ENCODE results near the gene SHROOM2.

Gene SHROOM2

DNA sequence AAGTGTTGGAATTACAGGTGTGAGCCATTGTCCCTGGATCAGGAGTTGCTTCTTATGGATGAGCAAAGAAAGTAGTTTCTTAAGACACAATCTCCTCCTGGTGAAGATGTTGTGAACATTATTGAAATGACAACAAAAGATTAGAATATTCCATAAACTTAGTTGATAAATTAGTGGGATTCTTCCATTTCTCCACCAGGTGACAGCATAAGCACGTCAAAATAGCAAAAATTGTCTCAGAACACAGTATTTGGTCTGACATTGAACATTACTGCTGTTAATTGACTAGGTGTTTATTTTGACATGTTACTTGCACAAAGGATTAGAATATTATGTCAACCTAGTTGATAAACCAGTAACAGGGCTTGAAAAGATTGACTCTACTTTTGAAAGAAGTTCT lies 202.5 kb downstream of the SHROOM2 start:
- TF ChIP-seq, protein P1, sequence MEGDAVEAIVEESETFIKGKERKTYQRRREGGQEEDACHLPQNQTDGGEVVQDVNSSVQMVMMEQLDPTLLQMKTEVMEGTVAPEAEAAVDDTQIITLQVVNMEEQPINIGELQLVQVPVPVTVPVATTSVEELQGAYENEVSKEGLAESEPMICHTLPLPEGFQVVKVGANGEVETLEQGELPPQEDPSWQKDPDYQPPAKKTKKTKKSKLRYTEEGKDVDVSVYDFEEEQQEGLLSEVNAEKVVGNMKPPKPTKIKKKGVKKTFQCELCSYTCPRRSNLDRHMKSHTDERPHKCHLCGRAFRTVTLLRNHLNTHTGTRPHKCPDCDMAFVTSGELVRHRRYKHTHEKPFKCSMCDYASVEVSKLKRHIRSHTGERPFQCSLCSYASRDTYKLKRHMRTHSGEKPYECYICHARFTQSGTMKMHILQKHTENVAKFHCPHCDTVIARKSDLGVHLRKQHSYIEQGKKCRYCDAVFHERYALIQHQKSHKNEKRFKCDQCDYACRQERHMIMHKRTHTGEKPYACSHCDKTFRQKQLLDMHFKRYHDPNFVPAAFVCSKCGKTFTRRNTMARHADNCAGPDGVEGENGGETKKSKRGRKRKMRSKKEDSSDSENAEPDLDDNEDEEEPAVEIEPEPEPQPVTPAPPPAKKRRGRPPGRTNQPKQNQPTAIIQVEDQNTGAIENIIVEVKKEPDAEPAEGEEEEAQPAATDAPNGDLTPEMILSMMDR (IDR thresholded peaks at IDR 0.05; ENCODE audit: low read depth, low read length) = peak; percentile 40
- DNase-seq (ENCODE audit: extremely low read depth, low read depth) = no peak

DNA sequence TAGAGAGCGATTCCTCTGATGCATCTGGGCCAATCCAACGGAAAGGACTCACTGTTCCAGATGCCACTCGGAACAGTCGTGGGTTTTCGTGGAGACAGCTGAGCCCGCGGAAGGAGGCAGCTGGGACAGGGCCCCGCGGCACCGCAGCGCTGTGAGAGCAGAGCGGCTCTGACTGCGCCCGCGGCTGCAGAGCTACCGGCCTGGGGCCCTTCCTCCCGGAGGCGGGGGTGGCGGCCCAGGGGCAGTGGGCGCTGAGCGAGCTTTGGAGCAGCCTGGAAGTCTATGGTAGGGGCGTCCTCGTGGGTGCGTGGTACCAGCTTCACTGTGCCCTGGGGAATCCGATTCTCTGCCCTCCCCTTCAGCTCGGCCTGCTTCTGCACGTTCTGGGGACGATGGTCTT lies 205.8 kb downstream of the SHROOM2 start:
- TF ChIP-seq, protein P1 (IDR thresholded peaks at IDR 0.05; ENCODE audit: low read depth, low read length) = no peak

DNA sequence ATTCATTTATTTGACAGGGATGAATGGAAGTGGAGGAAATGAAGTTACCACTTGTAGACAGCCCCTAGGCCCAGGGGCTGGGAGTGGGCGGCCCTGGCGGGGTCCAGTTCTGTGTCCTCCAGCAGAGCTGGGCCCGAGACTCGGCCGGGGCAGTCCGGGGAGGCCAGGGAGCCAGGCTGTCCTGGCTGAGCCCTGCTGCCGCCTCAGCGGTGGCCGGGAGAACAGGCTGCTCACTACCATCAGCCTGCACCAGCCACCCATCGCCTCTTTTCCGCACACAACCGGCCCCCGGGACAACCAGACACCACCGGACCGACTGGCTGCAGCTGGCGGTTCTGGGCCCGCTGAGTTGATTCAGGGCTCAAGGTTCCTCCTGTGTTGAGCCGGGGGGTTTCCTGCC lies 206.5 kb downstream of the SHROOM2 start:
- TF ChIP-seq, protein P1 (IDR thresholded peaks at IDR 0.05; ENCODE audit: low read depth, low read length) = no peak

More for the DNA sequence above, 205.8 kb downstream of the SHROOM2 start:
- no peak for DNase-seq (ENCODE audit: extremely low read depth, low read depth)

DNA sequence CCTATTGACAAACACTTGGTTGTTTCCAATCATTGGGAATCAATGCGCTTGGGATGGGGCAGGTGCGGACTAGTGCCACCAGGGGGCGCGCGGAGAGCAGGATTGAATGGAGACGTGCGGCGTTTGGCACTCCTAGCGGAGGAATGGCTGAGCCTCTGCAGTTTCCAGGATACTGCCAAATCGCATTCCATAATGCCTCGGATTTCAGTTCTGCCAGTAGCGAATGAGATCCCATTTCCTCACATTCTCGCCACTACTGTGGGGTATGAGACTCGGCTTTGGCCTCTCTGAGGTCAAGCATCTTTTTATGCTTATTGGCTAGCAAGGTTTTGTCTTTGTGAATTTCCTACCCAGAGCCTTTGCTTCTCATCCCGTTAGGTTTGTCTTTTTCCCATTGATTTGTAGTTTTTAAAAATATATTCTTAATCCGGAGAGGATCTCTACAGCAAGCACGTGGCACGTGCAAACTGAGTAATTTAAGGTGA lies 209.7 kb downstream of the SHROOM2 start:
- TF ChIP-seq, protein P1 (IDR thresholded peaks at IDR 0.05; ENCODE audit: low read depth, low read length) = peak; percentile 86
- DNase-seq (ENCODE audit: extremely low read depth, low read depth) = peak; percentile 63

More for the DNA sequence above, 206.5 kb downstream of the SHROOM2 start:
- DNase-seq (ENCODE audit: extremely low read depth, low read depth) = no peak

DNA sequence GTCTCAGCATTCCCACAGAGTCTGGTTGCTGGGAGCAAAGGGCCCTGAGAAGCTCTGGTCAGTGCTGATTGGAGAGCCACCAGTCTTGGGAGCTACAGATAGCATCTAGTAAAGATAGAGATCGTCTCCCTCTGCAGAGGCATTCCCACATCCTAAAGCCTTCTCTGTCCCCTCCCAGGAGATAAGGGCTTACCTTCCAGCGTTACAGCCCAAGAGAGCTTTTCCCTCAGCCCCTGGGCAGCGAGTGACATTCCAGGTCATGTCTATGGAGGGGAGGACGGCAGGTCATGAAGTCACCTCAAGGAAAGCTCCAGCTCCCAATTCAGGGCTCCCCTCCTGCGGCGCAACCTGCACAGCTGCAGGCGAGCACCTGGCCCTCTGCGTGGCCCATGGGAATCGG lies 210.8 kb downstream of the SHROOM2 start:
- TF ChIP-seq, protein P1 (IDR thresholded peaks at IDR 0.05; ENCODE audit: low read depth, low read length) = no peak
- DNase-seq (ENCODE audit: extremely low read depth, low read depth) = no peak

DNA sequence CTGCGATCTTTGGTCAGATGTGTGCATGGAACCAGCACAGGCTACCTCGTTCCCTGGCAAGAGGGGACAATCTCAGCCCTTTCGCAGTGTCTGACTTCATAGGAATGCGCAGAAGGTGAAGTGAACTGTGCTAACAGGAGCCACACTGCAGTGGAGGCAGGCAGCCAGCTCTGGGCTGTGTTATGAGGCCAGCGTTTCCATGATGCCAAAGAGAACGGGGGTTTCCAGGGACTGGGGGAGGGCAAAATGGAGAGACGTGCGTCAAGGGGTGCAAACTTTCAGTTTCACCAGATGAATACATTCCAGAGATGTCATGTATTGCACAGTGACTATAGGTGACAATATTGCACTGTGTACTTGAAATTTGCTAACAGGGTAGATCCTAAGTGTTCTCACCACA lies 211.3 kb downstream of the SHROOM2 start:
- no peak for DNase-seq (ENCODE audit: extremely low read depth, low read depth)
- TF ChIP-seq, protein P1 (IDR thresholded peaks at IDR 0.05; ENCODE audit: low read depth, low read length) = no peak
